HG03175 (cell line): ENCODE measurements around the gene SUMF2.
A peak's percentile ranks its signal among the peaks of the same experiment; 100 is the strongest.
"Not testable (repeated sequence)": the region's sequence is repeated elsewhere in the genome, so short reads cannot be mapped to it uniquely, and the experiment has no call there.

ENCODE experiments used
- ATAC-seq: cut with Tn5 transposase; IDR thresholded peaks from one replicate; pipeline ENCODE4 v1.9.1; 2021; ENCODE audit warnings: mild to moderate bottlenecking, moderate library complexity; ENCODE audit not compliant: unreplicated experiment

SUMF2 gene

DNA sequence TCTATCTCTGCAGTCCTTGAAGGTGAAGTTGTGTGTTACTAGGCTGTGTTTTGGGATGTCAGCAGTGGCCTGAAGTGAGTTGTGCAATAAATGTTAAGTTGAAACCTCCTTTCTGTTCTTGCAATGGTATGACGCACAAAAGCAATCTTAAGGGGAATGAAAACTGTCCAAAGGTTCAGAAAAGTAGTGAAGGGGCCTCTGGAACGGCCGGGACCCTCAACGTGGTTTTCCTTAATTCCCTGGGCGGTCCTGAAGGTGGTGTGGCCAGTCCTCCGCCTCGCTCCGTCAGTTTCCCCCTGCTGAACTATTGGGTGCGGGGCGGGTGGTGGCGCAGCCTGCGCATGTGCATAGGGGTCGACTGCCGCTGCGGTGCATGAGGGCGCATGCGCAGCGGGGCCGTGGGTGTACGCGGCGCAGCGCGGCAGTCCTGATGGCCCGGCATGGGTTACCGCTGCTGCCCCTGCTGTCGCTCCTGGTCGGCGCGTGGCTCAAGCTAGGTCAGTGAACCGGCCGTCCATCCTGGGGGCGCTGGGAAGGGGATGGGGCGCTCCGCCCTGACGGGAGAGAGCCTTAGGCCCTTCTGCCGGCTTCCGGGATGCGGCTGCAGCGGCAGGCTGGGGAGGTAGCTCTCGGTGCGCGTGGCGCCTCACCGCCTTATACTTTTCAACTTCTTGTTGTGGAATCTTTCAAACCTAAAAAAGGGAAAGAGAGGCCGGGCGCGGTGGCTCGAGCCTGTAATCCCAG lies at the start of gene SUMF2:
TSS of gene SUMF2 (plus strand) at position 405 of the 744 bp plus-strand sequence. CDS start at position 431, 26 bp downstream.
- peak; percentile 88 for ATAC-seq

GRCh38 chr7:56017015-56017414 lies 47.1 kb upstream of the SUMF2 start:
- not testable (repeated sequence) for ATAC-seq

DNA sequence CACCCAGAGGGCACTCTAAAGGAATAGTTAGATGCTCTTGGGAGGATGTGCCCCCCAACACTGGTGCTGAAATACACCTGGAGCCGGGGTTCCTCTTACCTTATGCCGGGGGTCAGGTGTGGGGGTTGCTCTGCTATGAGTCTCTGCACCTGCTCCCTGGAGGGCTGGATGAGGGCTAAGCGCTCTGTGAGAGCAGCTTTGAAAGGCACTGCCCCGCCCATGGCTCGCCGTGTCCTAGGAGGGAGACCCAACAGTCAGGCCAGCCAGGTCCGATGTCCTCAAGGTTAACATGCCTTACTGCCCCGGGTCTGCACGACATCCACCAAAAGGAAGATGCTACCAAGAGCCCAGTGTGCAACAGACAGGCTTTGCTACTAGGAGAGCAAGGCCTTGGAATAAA lies 44.6 kb upstream of the SUMF2 start:
- ATAC-seq: no peak

DNA sequence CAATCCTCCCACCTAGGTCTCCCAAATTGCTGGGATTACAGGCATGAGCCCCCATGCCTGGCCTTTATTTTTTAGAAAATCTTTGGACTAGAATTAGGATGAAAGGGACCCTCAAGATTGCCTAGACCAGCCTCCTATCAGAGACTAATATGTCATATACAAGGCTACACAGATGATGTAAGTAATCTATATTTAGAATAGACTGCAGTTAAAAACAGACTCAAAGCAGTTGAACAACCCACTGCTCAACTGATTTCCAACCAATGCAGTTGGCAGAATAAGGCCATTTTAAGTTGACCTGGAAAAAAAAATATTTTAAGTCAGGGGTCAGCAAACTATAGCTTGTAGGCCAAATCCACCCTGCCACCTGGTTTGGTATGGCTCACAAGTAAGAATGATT lies 40.6 kb upstream of the SUMF2 start:
- ATAC-seq: no peak

DNA sequence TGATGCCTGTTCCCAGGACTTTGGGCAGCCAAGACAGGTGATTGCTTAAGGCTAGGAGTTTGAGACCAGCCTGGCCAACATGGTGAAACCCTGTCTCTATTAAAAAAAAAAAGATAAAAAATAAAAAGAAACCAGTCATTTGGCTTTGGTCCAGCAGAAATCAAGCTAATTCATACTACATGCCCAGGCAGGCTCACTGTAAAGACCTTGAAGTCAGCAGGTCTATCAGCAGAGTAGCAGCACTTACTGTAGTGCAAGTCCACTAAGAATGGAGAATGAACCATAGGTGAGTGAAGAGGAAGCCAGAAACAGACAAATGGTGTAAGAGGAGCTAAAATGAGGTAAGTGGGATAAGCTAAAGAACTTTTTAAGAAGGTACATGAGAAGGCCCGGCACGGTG lies 37.5 kb upstream of the SUMF2 start:
- no peak for ATAC-seq

DNA sequence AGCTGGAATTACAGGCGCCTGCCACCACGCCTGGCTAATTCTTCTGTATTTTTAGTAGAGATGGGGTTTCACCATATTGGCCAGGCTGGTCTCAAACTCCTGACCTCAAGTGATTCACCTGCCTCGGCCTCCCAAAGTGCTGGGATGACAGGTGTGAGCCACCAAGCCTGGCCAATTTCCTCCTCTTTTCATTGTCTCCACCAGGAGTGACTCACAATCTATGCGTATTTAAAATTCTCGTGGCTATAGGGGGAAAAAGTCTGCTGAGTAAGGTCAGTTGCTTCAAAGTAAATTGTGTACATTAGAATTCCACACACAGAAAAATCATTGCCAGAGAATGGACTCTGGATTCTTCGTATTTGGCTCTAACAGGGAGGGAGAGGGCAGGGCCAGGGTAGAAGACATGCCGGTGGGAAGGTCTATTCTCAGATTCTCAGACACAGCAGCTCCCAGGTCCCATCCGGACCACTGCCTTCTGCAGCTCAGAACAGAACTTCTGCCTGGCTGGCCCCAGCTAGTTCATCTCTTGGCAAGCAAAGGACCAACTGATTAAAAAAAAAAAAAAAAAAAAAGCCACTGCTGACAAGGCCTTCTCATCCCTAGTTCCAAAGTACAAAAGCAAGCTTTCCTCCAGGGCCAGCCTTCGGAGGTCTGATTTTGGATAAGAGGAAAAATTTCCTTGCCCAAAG lies 35.0 kb upstream of the SUMF2 start:
- ATAC-seq: no peak

- ATAC-seq: no peak
Observed at GRCh38 chr7:56030340-56030739, 33.7 kb upstream of the SUMF2 start.

DNA sequence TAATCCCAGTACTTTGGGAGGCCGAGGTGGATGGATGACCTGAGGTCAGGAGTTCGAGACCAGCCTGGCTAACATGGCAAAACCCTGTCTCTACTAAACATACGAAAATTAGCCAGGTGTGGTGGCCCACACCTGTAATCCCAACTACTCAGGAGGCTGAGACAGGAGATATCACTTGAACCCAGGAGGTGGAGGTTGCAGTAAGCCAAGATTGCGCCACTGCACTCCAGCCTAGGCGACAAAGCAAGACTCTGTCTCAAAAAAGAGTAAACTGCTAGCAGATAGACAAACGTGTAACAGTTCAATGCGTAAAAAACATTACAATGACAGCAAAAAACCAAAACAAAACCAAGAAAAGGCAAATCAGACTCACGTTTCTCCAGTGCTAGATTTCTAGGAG lies 32.5 kb upstream of the SUMF2 start:
- not testable (repeated sequence) for ATAC-seq

DNA sequence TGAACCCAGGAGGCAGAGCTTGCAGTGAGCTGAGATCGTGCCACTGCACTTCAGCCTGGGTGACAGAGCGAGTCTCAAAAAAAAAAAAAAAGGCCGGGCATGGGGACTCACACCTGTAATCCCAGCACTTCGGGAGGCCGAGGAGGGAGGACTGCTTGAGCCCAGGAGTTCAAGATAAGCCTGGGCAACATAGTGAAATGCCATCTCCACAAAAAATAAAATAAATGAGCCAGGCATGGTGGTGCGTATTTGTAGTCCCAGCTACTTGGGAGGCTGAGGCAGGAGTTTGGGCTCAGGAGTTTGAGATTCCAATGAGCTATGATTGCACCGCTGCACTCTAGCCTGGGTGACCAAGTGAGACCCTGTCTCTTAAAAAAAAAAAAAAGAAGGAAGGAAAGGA lies 31.5 kb upstream of the SUMF2 start:
- not testable (repeated sequence) for ATAC-seq

- peak; percentile 95 for ATAC-seq
Observed at GRCh38 chr7:56033671-56034432, 30.2 kb upstream of the SUMF2 start.

- no peak for ATAC-seq
Observed at GRCh38 chr7:56040730-56041129, 23.4 kb upstream of the SUMF2 start.

DNA sequence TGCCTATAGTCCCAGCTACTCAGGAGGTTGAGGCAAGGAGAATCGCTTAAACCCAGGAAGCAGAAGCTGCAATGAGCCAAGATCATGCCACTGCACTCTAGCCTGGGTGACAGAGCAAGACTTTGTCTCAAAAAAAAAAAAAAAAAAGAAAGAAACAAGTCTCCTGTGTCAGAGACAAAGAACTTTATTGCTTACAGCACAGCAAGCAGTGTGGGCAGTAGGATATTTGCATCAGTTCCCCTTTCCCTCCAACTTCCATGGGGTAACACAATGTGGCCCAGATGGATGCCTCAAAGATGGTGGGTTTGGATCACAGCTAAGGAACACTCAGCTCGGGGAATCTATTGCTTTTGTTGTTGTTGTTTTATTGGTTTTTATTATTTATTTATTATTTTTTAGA lies 18.3 kb upstream of the SUMF2 start:
- not testable (repeated sequence) for ATAC-seq

DNA sequence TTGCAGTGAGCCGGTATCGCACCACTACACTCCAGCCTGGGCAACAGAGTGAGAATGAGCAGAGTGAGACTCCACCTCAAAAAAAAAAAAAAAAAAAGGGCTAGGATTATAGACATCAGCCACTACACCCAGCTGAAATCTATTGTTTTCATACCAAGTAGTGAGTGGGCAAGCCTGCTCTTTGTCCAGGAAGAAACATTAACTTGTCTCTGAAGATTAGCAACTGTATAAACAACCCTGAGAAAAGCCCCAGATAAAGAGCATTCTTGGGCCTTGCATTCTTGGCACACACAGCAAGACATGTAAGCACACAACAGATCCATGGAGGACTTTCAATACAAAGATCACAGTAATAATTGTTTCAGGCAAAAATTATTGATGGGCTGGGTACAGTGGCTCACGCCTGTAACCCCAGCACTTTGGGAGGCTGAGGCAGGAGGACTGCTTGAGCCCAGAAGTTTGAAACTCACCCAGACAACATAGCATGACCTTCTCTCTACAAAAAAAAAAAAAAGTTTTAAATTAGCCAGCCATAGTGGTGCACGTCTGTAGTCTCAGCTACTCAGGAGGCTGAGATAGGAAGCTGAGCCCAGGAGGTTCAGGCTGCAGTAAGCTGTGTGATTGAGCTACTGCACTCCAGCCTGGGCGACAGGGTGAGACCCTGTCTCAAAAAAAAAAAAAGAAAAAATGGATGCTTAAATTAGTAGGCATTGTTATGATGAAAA lies 17.2 kb upstream of the SUMF2 start:
- no peak for ATAC-seq

- ATAC-seq: not testable (repeated sequence)
Observed at GRCh38 chr7:56047446-56048116, 16.5 kb upstream of the SUMF2 start.

GRCh38 chr7:56048245-56048644 lies 15.8 kb upstream of the SUMF2 start:
- no peak for ATAC-seq

- not testable (repeated sequence) for ATAC-seq
Observed at GRCh38 chr7:56048763-56049162, 15.3 kb upstream of the SUMF2 start.

DNA sequence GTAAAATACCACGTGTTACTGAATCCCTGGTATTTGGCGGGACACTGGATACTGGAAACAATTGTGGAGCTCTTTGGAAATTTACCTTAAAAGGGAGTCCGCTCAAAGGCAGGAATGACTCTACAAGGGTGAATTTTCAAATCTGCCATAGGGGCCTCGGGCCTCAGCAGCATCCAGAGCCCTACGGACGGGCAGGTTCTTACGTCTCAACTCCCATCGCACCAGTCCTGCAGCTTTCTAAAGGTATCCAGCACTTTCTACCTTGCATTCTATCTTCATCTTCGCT lies 13.1 kb upstream of the SUMF2 start:
- no peak for ATAC-seq

DNA sequence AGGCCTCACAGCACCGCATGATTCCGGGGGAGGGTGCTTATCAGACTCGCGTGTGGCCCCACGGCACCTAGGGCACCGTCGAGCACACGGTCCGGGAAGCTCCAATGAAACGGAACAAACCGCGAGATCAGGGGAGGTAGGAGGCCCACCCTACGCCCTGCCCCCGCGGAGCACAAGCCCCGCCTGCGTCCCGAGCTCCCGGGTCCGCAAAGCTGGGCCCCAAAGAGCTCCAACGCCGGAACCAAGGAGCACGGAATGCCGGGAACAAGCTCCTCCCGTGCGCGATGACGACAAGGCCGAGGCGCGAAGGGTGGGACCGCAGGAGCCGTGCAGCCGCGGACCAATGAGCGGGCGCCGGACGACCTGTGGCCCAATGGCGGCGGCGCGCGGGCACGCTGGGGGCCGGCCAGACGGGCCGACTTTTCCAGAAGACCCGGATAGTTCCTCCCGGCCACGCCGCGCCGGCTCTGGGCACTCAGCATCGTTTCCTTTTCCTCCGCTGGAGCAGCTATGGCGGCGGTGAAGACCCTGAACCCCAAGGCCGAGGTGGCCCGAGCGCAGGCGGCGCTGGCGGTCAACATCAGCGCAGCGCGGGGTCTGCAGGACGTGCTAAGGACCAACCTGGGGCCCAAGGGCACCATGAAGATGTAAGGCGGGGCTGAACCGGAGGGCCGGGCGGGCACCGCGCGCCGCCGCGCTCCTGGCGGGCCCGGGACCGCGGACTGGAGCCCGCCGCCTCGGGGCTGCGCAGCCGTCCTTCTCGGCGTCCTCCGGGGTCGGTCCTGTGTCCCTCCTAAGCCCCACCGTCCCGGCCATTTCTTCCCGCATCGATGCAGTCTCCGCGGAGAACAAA lies 12.5 kb upstream of the SUMF2 start, which contains the start of the genes CCT6A and PSPH:
TSS of gene CCT6A (plus strand) at position 427 of the 853 bp plus-strand sequence. CDS start at position 511, 84 bp downstream.
TSS of gene PSPH (minus strand) at position 106 of the 853 bp plus-strand sequence. CDS start 30,232 bp downstream, outside the sequence.
- ATAC-seq: peak; percentile 96

GRCh38 chr7:56053379-56053778 lies 10.7 kb upstream of the SUMF2 start:
- no peak for ATAC-seq
